ENCODE data around the gene TMEM81.

TMEM81 gene

DNA sequence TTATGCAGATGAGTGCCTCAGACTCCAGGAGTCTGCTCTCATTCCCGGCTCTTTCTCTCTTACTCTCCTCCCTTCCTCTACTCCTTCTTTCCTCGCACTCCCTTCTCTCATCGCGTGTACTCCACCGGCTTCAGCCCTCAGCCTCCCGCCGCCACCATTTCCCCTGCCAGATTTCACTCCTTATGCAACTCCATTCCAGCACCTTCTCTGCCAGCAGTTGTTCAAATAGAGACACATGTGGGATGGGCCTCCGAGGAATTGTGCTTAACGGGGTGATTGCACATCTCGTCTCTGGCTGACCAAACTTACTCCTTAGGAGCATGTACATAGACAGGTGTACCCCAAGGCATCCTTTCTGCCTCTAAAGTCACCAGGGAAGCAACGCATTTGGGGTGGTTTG lies 39.1 kb downstream of the TMEM81 start:
- H3K4me3 ChIP-seq (ENCODE audit: low read length): no peak overlapping the region
- DNase-seq (ENCODE audit: low read depth): no peak
- TF ChIP-seq, protein P1, sequence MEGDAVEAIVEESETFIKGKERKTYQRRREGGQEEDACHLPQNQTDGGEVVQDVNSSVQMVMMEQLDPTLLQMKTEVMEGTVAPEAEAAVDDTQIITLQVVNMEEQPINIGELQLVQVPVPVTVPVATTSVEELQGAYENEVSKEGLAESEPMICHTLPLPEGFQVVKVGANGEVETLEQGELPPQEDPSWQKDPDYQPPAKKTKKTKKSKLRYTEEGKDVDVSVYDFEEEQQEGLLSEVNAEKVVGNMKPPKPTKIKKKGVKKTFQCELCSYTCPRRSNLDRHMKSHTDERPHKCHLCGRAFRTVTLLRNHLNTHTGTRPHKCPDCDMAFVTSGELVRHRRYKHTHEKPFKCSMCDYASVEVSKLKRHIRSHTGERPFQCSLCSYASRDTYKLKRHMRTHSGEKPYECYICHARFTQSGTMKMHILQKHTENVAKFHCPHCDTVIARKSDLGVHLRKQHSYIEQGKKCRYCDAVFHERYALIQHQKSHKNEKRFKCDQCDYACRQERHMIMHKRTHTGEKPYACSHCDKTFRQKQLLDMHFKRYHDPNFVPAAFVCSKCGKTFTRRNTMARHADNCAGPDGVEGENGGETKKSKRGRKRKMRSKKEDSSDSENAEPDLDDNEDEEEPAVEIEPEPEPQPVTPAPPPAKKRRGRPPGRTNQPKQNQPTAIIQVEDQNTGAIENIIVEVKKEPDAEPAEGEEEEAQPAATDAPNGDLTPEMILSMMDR (conservative IDR thresholded peaks at IDR 0.05; ENCODE audit: low read depth, low read length): no peak

DNA sequence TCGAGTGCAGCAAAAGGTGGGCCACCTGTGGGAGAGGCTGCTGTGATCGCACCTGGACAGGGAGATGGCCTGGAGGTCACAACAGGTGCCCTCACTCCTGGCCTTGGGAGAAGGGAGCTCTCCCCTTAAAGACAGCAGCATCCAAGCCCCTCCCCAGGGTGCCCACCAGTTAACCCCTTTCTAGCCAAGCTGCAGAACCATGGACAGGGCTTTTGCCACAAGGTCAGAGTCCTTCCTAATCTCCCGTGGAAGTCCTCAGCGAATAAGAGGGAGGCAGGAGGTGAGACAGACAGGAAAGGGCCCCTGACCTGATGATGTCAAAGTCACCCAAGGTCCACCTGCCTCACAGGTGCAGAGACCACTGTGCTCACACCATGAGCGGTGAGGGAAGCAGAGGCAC lies 39.5 kb downstream of the TMEM81 start:
- TF ChIP-seq, protein P1 (conservative IDR thresholded peaks at IDR 0.05; ENCODE audit: low read depth, low read length): no peak
- no peak overlapping the region for H3K4me3 ChIP-seq (ENCODE audit: low read length)
- DNase-seq (ENCODE audit: low read depth): no peak

DNA sequence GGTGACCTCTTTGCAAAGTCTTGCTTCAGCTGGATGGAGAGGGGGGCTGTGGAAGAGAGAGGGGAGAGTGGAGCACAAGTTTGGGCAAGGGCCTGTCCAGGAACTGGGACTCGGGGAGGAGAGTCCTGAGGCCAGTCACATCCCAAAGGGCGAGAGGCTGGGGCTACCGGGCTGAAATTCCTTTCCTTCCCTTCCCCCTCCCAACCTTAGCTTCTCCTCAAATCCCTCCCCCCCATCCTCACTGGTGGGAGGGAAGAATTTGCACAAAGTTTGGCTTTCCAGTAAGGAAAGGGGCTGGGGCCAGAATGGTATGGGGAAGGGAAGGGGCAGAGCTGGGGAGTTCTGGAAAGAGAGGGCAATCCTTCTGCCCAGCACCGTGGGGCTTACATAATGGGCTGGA lies 40.4 kb downstream of the TMEM81 start:
- TF ChIP-seq, protein P1 (conservative IDR thresholded peaks at IDR 0.05; ENCODE audit: low read depth, low read length): no peak
- DNase-seq (ENCODE audit: low read depth): no peak

DNA sequence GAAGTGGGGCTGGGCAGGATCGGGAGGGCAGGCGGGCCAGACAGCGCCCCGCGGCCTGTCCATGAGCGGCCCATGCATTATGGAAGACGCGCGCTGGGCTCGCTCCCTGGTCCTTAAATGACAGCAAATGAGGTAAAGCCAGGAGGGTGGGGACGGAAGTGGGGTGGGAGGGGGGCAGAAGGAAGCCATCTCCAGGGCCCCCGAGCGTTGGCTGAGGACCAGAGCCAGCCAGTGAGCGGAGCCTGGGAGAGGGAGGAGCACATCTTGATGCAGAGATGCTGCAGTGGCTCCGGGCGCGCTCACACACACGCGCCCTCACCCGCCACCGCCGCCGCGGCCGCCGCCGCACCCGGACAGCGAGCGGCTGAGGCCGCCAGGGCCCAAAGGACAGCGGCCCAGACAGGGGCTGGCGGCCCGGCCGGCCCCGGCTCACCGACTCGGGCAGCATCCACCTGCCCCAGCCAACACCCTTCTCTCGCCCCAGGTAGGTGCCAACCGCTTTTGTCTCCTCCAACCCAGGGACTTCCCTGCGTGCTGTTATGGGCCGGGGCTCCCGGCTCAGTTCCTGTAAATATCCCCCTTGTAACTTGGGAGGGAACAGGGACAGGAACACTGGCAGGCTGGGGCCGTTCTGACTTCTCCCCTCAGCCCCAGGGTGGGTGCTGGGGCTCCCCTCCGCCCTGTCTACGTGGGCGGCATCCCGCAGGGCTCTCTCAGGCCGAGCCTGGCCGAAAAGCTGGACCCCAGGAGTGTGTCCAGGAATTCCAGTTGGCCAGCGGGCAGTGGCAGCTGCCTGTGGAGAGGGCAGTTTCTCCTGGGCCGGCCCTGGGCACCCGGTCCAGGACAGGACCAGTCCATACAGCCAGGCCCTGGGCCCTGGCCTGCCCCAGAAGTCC lies 41.1 kb downstream of the TMEM81 start, which contains the start of gene CNTN2:
TSS of gene CNTN2 (plus strand) at position 302 of the 896 bp plus-strand sequence. CDS start 9,974 bp downstream, outside the sequence.
- H3K4me3 ChIP-seq (ENCODE audit: low read length): no peak within 1 kb of the TSS
- TF ChIP-seq, protein P1 (conservative IDR thresholded peaks at IDR 0.05; ENCODE audit: low read depth, low read length): no peak
- DNase-seq (ENCODE audit: low read depth): no peak

More for the DNA sequence above, 40.4 kb downstream of the TMEM81 start:
- H3K4me3 ChIP-seq (ENCODE audit: low read length): no peak overlapping the region

DNA sequence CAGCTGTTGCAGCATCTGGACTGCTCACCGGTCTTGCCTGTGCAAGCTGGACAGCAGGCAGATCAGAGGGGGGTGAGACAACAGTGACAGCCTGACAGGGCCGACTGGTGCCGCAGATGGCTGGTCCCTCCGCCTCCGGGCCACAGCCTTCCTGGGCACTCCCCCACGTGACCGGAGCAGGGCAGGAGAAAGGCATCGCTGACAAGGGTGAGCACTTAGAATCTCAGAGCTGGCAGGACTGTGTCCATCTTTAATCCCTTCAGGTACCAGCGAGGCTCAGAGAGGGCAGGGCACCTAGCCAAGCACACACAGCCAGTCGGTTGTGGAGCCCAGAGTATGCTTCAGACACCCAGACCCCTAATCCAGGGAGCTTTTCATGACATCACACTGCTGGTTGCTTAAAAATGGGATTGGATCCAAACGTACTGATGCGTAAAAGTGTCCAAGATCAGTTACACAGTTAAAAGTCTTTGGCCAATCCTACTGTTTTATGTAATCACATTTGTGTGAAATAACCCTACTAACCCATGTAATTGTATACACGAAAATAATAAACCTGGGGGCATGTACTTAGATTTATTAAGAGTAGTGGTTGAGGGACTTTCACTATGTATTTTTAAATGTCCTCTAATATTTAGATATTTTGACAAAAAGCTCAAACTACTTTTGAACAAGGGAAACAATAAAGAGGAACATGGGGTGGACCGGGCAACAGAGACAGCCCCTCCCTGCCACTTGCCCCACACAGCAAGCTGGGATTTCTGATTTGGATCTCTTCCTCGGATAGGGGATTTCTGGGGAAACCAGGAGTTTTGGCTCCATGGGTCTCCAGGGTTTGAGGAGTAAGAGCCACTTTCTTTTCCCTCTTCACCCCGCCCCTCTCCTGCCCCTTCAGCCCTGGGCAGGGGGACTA lies 42.0 kb downstream of the TMEM81 start:
- no peak overlapping the region for H3K4me3 ChIP-seq (ENCODE audit: low read length)
- TF ChIP-seq, protein P1 (conservative IDR thresholded peaks at IDR 0.05; ENCODE audit: low read depth, low read length): no peak
- DNase-seq (ENCODE audit: low read depth): no peak

DNA sequence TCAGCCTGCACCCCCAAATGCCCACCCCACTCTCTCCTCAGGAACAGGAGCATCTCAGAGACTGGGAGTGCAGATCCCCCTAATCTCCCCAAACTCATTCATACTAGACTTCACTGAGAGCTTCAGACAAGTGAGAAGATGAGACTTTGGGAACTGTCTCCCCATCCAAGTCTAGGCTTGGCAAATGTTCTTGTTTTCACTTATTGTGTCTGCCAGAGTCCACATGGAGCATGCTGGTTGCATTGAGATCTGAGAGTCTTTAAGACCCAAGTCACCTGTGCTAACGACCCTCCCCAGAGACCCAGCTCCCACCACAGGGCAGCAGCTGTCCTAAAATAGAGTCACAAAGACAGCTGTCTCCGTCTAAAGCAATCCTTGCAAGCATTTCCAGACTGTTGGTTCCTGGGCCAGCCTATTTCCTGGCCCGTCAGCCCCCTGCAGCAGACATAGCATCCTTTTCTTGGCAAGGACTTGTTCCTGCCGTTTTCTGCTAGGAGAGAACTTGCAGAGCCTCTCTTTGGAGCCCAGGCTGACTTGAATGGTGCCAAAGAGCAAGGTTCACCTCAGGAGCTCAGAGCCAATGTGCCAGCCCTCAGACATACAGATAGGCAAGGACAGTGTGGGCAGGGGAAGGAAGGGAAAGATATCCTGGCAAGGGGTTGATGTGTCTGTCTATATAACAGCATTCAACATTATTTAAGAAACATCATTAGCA lies 43.1 kb downstream of the TMEM81 start:
- H3K4me3 ChIP-seq (ENCODE audit: low read length): no peak overlapping the region
- TF ChIP-seq, protein P1 (conservative IDR thresholded peaks at IDR 0.05; ENCODE audit: low read depth, low read length): no peak
- no peak for DNase-seq (ENCODE audit: low read depth)
